Kidney epithelial cell (primary cell): ENCODE results near the gene PKD2L1. TPM values are rescaled to one million over a fixed set of nuclear protein-coding genes. Genes with fewer than 3 reads are reported as not detected.

Experiments used
- DNase-seq: peaks from one replicate; pipeline ENCODE4 v3.0.0-alpha.2; 2010; ENCODE audit warnings: low read depth
- H3K27me3 ChIP-seq: 2 replicates; pipeline ENCODE4 v1.6.0; 2011; ENCODE audit warnings: low read length; ENCODE audit not compliant: control insufficient read depth, insufficient read depth
- H3K36me3 ChIP-seq: 2 replicates; pipeline ENCODE4 v1.5.1; 2011; ENCODE audit warnings: low read length; ENCODE audit not compliant: control insufficient read depth, insufficient read depth
- H3K4me3 ChIP-seq: 2 replicates; pipeline ENCODE4 v1.5.1; 2011; ENCODE audit warnings: low read depth, mild to moderate bottlenecking, control low read depth, low read length
- total RNA-seq: library from RNA; depleted of rRNA; stranded (reverse); fragments of >200 nt; gene quantifications from 2 replicates; pipeline ENCODE4 v1.2.3, GENCODE V29; 2015
- TF ChIP-seq, protein P1 (sequence below): IDR thresholded peaks from 2 replicates; pipeline ENCODE4 v1.5.1; 2011; ENCODE audit warnings: mild to moderate bottlenecking, moderate library complexity, low read length, control low read depth, inconsistent platforms; ENCODE audit not compliant: insufficient read depth, poor library complexity, severe bottlenecking

Gene PKD2L1
- total RNA-seq, 1 donor from 2014 or later: not detected

DNA sequence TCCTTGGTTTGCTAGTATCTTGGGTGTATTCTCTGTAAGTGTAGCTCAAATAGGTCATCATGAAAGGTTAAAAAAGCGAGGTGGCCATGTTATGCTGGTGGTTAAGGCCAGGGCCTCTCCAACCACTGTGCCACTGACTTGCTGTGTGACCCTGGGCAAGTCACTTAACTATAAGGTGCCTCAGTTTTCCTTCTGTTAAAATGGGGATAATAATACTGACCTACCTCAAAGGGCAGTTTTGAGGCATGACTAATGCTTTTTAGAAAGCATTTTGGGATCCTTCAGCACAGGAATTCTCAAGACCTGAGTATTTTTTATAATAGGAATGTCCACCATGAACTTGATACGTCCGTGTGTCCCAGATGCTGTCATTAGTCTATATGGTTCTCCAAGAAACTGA, 34.1 kb upstream of the PKD2L1 start:
- no peak for DNase-seq
- TF ChIP-seq, protein P1, sequence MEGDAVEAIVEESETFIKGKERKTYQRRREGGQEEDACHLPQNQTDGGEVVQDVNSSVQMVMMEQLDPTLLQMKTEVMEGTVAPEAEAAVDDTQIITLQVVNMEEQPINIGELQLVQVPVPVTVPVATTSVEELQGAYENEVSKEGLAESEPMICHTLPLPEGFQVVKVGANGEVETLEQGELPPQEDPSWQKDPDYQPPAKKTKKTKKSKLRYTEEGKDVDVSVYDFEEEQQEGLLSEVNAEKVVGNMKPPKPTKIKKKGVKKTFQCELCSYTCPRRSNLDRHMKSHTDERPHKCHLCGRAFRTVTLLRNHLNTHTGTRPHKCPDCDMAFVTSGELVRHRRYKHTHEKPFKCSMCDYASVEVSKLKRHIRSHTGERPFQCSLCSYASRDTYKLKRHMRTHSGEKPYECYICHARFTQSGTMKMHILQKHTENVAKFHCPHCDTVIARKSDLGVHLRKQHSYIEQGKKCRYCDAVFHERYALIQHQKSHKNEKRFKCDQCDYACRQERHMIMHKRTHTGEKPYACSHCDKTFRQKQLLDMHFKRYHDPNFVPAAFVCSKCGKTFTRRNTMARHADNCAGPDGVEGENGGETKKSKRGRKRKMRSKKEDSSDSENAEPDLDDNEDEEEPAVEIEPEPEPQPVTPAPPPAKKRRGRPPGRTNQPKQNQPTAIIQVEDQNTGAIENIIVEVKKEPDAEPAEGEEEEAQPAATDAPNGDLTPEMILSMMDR: no peak
- H3K27me3 ChIP-seq: no peaks in the 10 kb centered on the region
- peaks cover 1% of the 10 kb centered on the region for H3K36me3 ChIP-seq
- H3K4me3 ChIP-seq: no peak overlapping the region

DNA sequence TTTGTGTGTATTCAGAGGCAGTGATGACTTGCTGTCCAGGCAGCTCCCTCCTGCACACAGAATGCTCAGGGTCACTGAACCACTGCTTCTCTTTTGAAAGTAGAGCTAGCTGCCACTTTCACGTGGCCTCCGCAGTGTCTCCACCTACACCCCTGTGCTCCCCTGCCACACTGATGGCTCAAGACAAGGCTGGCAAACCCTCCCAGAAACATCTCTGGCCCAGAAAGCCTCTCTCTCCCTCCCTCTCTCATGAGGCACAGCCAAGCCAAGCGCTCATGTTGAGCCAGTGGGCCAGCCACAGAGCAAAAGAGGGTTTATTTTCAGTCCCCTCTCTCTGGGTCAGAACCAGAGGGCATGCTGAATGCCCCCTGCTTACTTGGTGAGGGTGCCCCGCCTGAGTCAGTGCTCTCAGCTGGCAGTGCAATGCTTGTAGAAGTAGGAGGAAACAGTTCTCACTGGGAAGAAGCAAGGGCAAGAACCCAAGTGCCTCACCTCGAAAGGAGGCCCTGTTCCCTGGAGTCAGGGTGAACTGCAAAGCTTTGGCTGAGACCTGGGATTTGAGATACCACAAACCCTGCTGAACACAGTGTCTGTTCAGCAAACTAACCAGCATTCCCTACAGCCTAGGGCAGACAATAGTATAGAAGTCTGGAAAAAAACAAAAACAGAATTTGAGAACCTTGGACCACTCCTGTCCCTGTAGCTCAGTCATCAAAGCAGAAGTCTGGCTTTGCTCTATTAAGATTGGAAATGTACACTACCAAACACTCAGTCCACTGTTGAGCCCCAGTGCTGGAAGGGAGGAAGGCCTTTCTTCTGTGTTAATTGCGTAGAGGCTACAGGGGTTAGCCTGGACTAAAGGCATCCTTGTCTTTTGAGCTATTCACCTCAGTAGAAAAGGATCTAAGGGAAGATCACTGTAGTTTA, 32.8 kb upstream of the PKD2L1 start:
- H3K36me3 ChIP-seq: peaks cover 1% of the 10 kb centered on the region
- no peaks in the 10 kb centered on the region for H3K27me3 ChIP-seq
- DNase-seq: no peak
- TF ChIP-seq, protein P1: no peak
- no peak overlapping the region for H3K4me3 ChIP-seq

DNA sequence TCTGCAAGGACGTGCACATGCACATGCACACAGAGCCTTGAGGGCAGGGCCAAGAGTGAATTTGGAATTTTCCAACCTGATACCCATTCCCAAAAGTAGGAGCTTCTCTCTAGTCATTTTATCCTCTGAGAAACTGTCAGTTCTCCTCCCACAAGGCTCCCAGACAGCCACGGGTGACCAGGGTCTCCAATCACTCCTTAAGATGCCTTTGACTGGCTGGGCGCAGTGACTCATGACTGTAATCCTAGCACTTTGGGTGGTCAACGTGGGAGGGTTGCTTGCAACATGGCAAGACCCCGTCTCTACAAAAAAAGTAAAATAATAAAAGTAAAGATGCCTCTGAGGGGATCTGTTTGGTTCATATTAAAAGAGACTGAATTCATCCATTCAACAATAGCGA, 30.2 kb upstream of the PKD2L1 start:
- TF ChIP-seq, protein P1: no peak
- no peaks in the 10 kb centered on the region for H3K27me3 ChIP-seq
- no peak for DNase-seq
- H3K36me3 ChIP-seq: peaks cover 1% of the 10 kb centered on the region
- no peak overlapping the region for H3K4me3 ChIP-seq

DNA sequence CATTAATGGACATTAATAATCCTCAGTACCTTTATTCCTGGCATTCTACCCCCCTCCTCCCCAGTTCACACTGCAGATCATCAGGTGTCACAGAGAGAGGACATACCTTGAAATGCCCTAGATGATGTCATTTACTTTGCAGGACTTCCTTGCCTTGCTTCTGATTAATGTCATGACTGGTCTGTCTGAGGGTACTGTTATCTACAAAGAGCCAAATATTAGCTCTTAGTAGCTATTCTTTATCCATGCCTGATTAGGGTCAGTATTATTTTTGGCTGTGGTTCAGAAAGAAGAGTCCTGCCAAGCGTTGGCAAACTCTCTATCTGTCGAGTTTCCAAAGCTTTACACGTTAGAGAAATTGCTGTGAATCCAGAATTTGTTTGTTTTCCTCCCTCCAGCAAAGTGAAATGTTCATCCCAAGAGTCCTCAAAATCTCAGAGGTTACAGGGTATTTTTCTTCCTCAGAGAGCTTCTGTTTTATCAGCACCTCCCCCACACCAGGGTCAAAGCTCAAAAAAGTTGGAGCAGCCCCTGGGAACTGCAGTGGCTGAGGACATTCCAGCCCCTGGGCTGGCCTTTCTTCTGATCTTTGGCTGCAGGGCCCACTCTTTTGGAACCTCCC, 29.6 kb upstream of the PKD2L1 start:
- no peak for DNase-seq
- no peak overlapping the region for H3K4me3 ChIP-seq
- TF ChIP-seq, protein P1: no peak
- H3K27me3 ChIP-seq: no peaks in the 10 kb centered on the region
- peaks cover 1% of the 10 kb centered on the region for H3K36me3 ChIP-seq

DNA sequence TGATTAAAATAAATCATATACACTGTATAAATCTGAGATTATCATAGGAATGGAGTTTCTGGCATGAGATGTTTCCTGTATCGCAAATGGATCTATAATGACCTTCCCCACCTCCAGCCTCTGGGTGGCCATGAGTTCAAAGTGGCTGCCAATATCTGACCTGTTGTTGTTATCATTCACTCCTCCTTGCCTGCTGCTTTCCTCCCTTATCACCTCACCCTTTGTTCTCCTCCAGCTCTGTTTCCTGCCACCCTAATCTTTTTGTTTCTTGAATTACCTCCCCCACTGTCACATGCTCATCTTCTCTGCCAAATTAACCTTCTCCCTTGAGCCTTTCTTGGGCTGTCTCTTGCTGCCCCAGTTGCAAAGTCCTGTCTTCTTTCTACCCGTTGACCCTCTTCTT, 29.0 kb upstream of the PKD2L1 start:
- TF ChIP-seq, protein P1: no peak
- no peak overlapping the region for H3K4me3 ChIP-seq
- H3K27me3 ChIP-seq: no peaks in the 10 kb centered on the region
- peaks cover 1% of the 10 kb centered on the region for H3K36me3 ChIP-seq
- DNase-seq: no peak
